Lower leg skin (tissue), 3 donors: Measurements from ENCODE around the gene DBF4B.

ENCODE experiments used
- POLR2A ChIP-seq, 2 donors: fragments of 450-650 bp; IDR thresholded peaks; one replicate each; pipeline ENCODE4 v1.6.1; 2016 to 2017; ENCODE audit warnings: antibody characterized with exemption in 2 of 2, mild to moderate bottlenecking in 1 of 2, moderate library complexity in 1 of 2
- TF ChIP-seq, protein P1 (sequence below), 3 donors: fragments of 450-650 bp; IDR thresholded peaks; one replicate each; pipeline ENCODE4 v1.5.1; 2016; ENCODE audit warnings: antibody characterized with exemption in 3 of 3, mild to moderate bottlenecking in 3 of 3, moderate library complexity in 2 of 3

DNA sequence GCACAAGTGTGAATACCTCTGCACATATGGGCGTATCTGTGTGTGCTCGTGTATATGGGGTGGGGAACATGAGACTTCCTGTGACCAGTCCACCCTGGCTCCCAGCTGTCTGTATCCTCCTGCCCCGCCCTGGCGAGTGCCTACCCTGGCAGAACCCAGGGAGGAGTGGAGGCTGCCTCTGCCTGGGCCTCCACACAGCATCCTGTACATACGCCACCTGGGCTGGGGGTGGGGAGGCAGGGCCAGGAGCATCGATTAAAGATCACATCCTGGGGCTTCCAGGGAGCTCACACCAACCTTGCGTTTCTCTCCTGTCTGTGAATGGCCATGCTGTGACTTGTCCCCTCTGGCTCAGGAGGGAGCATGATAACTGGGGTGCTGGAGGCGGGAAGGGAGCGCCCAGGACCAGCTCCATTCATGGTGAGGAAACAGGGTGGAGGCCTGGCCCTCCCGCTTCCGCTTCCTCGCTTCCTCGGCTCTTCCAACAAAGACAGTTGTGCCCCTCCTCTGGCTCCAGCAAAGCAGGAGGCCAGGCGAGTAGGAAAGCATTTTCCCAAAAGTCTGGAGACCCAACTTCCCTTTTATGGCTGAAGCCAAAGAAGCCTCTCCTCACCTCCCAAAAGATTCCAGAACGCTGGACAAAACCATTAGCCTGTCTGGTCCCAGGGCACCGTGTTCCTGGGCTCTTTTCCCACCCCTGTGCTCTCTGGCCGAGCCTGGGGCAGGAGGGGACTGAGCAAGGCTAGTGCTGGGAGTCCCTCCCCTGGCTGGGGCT lies 73.3 kb downstream of the DBF4B start:
- TF ChIP-seq, protein P1, sequence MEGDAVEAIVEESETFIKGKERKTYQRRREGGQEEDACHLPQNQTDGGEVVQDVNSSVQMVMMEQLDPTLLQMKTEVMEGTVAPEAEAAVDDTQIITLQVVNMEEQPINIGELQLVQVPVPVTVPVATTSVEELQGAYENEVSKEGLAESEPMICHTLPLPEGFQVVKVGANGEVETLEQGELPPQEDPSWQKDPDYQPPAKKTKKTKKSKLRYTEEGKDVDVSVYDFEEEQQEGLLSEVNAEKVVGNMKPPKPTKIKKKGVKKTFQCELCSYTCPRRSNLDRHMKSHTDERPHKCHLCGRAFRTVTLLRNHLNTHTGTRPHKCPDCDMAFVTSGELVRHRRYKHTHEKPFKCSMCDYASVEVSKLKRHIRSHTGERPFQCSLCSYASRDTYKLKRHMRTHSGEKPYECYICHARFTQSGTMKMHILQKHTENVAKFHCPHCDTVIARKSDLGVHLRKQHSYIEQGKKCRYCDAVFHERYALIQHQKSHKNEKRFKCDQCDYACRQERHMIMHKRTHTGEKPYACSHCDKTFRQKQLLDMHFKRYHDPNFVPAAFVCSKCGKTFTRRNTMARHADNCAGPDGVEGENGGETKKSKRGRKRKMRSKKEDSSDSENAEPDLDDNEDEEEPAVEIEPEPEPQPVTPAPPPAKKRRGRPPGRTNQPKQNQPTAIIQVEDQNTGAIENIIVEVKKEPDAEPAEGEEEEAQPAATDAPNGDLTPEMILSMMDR (IDR thresholded peaks at IDR 0.05), result no peak
- no peak for TF ChIP-seq POLR2A (IDR thresholded peaks at IDR 0.05)
